SH-SY5Y (cell line): ENCODE results near the gene USP6NL.

ENCODE experiments used
- GATA2 ChIP-seq: IDR thresholded peaks from 2 replicates; pipeline ENCODE4 v1.6.1; 2011; ENCODE audit warnings: mild to moderate bottlenecking, low read depth, low read length
- GATA3 ChIP-seq: IDR thresholded peaks from 2 replicates; pipeline ENCODE4 v1.6.1; 2011; ENCODE audit warnings: low read depth, mild to moderate bottlenecking, low read length, moderate library complexity

GRCh38 chr10:11602919-11603523 is 8.4 kb downstream of the USP6NL start:
- TF ChIP-seq GATA2 (no peak), GATA3 (no peak)
